Sciatic nerve (tissue), 2 donors: ENCODE results near the gene COG3. TPM values are rescaled to one million over a fixed set of nuclear protein-coding genes. Genes with fewer than 3 reads are reported as not detected.
"Not testable (repeated sequence)": the region's sequence is repeated elsewhere in the genome, so short reads cannot be mapped to it uniquely, and the experiment has no call there.

Source experiments
- ATAC-seq: fragments of 200-7000 bp; cut with Tn5 transposase; one replicate; pipeline ENCODE4 v1.9.1; 2020; ENCODE audit warnings: mild to moderate bottlenecking, moderate library complexity
- DNase-seq: peaks from one replicate; pipeline ENCODE4 v3.0.0-alpha.2; 2020; ENCODE audit warnings: low spot score
- intact Hi-C: fragments of 100-400 bp; cut with DNase I; formaldehyde crosslinking; loops from one replicate; pipeline ENCODE4 v1.14.2; 2022
- total RNA-seq: library from RNA; stranded (reverse); fragmentation: NEBNext Ultra II Directional; extraction: Animal tissue kit (Norgen Biotek cat#: 25700); gene quantifications from one replicate; pipeline ENCODE4 v1.2.1, GENCODE V29; 2021
- donor health status: DM: no; HTN: no; CAD: no.
- donor health status: DM: no; HTN: no; CAD: no.

The COG3 gene
- total RNA-seq = 34.4 TPM

GRCh38 chr13:45464687-45465453 is at the start of gene COG3:
Gene COG3 (plus strand): TSS chr13:45464939. CDS start chr13:45465037, 98 bp downstream.
- intact Hi-C loops = no loop called here
- peak; percentile 100 for ATAC-seq
- peak; percentile 96 for DNase-seq

GRCh38 chr13:45415112-45415511 is 49.6 kb upstream of the COG3 start:
- ATAC-seq (no peak), DNase-seq (no peak)
- intact Hi-C loops = no loop called here

GRCh38 chr13:45416516-45417128 is 48.1 kb upstream of the COG3 start:
- intact Hi-C loops = no loop called here
- ATAC-seq = no peak
- no peak for DNase-seq

DNA sequence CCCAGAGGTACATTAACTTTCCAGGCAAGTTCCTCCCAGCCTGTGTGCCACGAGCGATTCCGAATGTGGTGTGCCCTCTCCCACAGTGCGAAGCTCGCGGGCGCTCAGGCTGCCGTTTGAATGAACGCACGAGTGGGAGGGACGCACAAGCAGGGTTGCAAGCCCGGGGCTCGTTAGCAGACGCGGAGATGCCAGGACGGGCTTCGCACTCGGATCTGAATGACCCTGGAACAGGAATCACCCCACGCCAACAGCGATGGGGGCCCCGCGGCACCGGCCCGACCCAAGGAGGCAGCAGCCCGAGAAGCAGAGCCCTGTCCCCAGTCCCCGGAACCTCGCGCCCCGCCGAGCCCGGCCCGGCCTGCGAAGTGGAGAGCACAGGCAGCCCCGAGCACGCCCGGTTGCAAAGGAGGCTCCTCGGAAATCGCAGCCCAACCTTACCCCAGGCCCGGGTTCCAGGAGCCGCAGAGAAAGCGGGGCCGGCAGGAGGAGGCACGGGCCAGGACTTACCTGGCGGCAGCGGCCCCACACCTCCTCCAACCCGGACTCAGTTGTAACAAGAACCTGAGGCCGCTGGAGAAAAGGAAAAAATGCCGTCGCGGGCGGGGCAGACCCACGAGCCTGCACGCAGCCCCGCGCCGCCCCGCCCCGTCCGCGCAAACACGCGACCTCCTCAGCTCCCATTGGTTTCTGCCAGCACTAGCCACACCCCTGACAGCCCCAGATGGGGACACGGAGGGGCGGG is 46.8 kb upstream of the COG3 start, which contains the start of gene SLC25A30:
SLC25A30 (minus strand) TSS at position 584 of the 745 bp plus-strand sequence. CDS start 6,948 bp downstream, outside the sequence.
- peak; percentile 98 for ATAC-seq

DNA sequence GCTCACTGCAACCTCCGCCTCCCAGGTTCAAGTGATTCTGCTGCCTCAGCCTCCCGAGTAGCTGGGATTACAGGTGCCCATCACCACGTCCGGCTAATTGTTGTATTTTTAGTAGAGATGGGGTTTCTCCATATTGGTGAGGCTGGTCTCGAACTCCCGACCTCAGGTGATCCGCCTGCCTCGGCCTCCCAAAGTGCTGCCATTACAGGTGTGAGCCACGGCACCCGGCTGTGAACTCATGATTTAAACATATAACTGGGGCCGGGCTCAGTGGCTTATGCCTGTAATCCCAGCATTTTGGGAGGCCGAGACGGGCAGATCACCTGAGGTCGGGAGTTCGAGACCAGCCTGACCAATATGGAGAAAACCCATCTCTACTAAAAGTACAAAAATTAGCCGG is 45.4 kb upstream of the COG3 start:
- intact Hi-C loops, DNase-seq, ATAC-seq: not testable (repeated sequence)

More for the DNA sequence above, 46.8 kb upstream of the COG3 start, which contains the start of gene SLC25A30:
- intact Hi-C loops = no loop called here
- DNase-seq = peak; percentile 95

- intact Hi-C loops = no loop called here
- ATAC-seq = no peak
Observed at GRCh38 chr13:45419945-45420344, 44.8 kb upstream of the COG3 start.

GRCh38 chr13:45422731-45423292 is 41.9 kb upstream of the COG3 start:
- DNase-seq (no peak), ATAC-seq (no peak)
- intact Hi-C loops = no loop called here

More at GRCh38 chr13:45419945-45420344, 44.8 kb upstream of the COG3 start:
- DNase-seq = no peak

- intact Hi-C loops, DNase-seq: not testable (repeated sequence)
- peak; percentile 51 for ATAC-seq
Observed at GRCh38 chr13:45426056-45426841, 38.5 kb upstream of the COG3 start.

DNA sequence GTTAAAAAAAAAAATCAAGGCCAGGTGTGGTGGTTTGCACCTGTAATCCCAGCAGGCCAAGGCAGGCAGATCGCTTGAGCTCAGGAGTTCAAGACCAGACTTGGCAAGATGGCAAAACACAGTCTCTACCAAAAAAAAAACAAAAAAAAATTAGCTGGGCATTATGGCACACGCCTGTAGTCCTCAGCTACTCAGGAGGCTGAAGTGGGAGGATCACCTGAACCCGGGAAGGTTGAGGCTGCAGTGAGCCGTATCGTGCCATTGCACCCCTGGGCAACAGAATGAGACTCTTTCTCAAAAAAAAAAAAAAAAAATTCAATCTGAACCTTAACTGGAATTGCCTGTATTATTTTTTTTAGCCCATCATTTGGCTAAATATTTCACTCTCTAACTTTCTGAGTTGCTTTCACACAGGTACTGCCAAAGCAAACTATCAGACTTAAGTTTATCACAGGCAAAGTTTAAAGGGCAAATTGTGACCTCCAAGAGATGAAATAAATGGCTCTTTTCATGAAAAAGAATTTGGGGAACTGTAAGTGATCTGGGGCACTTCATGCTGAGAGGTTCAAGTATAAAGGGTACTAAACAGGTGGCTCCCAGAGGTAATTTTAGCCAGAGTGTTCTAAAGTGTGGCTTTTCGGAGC is 31.9 kb upstream of the COG3 start:
- intact Hi-C loops = no loop called here
- no peak for DNase-seq
- no peak for ATAC-seq

DNA sequence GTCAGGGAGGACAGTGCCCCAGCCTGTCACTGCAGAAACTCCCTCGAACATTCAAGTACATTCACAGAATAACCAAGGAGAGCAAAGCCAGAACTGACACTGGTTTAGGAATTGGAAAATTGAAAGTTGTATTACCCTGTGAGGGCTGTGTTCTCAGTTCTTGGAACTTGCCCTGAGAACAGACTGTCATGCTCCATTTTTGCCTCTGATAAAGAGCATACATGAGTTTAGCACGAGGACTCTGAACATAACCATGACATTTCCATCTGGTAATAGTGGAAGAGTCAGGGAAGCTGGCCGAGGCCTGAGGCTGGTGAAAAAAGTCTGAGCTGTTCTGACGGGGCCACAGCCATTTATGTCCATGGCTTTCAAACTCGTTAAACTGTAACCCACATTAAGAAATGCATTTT is 31.4 kb upstream of the COG3 start:
- no peak for DNase-seq
- no peak for ATAC-seq
- intact Hi-C loops = no loop called here

GRCh38 chr13:45434556-45435371 is 30.0 kb upstream of the COG3 start:
- intact Hi-C loops = no loop called here
- peak; percentile 13 for DNase-seq
- ATAC-seq = no peak

DNA sequence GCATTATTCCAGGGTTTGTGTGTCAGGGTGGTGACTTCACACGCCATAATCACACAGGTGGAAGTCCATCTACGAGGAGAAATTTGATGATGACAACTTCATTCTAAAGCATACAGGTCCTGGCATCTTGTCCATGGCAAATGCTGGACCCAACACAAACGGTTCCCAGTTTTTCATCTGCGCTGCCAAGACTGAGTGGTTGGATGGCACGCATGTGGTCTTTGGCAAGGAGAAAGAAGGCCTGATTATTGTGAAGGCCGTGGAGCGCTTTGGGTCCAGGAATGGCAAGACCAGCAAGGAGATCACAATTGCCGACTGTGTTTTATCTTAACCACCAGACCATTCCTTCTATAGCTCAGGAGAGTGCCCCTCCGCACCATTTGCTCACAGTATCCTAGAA is 28.4 kb upstream of the COG3 start:
- intact Hi-C loops = no loop called here
- DNase-seq (no peak), ATAC-seq (no peak)

DNA sequence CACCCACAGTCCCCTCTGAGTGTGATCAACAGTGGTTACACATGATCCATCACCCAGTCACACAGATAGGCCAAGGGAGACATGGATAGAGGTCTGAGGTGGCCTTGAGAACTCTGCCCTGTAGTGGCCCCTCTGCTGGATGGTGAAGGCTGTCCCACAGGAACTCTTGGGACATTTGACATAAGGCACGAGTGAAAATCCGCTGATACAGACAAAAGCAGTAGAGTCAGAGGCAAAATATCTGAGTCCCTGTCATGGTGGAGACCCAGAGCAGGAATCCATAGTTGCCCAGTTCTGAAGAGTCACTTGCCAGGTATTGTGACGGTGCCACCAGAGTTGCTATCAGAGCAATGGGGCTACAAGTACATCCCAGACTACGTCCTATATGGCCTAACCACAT is 27.8 kb upstream of the COG3 start:
- DNase-seq (no peak), ATAC-seq (no peak)
- intact Hi-C loops = no loop called here

DNA sequence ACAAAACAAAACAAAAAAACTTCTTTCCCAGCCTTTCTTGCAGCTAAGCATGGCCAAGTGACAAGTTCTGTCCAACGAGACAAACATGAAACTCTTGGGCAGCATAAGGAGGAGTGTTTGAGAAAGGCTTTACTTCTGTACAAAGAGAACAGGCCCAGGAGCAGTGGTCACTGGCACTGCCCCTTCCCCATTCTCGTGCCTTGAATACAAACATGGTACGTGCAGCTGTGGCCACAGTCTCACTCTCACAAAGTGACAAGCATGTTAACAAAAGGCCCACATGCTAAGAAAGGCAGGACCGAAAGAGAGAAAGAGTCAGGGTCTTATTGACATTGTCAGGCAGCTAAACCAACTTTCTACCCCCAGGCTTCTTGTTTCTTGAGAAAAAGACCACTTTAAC is 26.8 kb upstream of the COG3 start:
- intact Hi-C loops = no loop called here
- ATAC-seq (no peak), DNase-seq (no peak)

DNA sequence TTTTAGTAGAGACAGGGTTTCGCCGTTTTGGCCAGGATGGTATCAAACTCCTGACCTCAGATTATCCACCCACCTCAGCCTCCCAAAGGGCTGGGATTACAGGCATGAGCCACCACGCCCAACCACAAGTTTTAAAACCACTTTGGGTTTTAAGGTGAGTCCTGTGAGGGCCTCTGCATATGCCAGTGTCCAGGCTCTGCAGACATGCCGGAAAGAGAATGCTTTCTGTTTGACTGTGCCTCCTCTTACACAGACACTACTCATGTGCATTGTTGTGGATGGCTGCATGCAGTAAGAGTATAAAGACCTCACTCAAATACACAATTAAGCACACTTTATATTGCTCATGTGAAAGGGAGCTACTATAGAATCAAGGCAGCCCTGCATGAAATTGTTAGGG is 25.7 kb upstream of the COG3 start:
- intact Hi-C loops = no loop called here
- ATAC-seq = no peak
- no peak for DNase-seq

DNA sequence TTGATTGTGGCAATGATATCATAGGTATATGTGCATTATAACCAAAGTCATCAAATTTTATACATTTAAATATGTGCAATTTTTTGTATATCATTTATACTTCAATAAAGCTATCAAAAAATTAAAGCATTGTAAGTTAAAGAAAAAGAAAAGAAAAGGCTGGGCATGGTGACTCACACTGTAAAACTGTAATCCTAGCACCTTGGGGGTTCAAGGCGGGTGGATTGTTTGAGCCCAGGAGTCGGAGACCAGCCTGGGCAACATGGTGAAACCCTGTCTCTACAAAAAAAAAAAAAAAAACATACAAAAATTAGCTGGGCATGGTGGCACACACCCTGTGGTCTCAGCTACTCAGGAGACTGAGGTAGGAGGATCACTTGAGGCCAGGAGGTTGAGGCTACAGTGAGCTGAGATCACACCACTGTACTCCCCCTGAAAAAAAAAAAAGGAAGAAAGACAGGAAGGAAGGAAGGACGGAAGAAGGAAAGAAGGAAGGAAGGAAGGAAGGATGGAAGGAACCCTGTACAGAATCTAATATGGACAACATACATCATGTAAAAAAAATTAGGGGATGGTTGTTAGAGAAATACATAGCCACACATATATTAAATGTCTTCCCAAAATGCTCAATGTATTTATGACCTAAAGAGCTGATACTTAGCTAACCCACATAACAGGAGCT is 24.8 kb upstream of the COG3 start:
- no peak for ATAC-seq
- no peak for DNase-seq
- intact Hi-C loops = no loop called here

DNA sequence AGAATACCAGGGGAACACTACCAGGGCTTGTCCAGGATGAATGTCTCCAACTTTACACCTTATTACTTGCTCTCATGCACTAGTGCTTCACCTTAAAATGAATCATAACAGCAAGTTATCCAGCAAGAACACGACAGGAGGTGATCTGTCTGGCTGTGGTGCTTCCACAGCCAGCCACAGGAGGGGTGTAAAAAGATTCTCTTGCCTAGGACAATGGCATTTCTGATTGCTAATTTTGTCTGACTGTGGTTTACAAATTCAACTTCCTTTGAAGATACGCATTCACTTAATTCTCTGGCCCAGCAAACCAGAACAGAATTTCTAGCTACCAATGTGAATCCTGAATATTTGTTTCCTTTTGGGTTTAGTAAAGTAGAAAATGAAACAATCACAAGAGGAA is 23.1 kb upstream of the COG3 start:
- DNase-seq (no peak), ATAC-seq (no peak)
- intact Hi-C loops = no loop called here
